Hematopoietic multipotent progenitor cell treated with erythropoietin and hydrocortisone succinate and interleukin-3 and kit ligand, for 4 days (in vitro differentiated cells): ENCODE results near the gene MEAF6.
A peak's percentile ranks its signal among the peaks of the same experiment; 100 is the strongest.

ENCODE experiments used
- DNase-seq: peaks from one replicate; pipeline ENCODE4 v3.0.0-alpha.2; 2015

The MEAF6 gene

DNA sequence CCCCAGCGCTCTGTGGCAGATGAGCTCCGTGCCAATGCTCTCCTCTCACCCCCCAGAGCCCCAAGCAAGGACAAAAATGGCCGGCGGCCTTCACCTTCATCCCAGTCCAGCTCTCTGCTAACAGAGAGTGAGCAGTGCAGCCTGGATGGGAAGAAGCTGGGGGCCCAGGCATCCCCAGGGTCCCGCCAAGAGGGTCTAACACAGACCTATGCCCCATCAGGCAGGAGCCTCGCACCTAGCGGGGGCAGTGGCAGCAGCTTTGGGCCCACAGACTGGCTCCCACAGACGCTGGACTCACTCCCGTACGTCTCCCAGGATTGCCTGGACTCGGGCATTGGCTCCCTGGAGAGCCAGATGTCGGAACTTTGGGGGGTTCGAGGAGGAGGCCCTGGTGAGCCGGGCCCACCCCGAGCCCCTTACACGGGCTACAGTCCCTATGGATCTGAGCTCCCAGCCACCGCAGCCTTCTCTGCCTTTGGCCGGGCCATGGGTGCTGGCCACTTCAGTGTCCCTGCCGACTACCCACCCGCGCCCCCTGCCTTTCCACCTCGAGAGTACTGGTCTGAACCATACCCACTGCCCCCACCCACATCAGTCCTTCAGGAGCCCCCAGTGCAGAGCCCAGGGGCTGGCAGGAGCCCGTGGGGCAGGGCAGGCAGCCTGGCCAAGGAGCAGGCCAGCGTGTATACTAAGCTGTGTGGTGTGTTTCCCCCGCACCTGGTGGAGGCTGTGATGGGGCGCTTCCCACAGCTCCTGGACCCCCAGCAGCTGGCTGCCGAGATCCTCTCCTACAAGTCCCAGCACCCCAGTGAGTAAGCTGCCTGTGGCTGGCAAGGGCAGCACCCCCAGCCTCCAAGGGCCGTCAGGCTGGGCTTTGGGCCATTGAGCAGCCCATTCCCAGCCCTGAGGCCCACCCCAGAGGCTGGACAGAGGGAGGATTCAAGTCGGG, 31.5 kb downstream of the MEAF6 start:
- DNase-seq, result no peak

DNA sequence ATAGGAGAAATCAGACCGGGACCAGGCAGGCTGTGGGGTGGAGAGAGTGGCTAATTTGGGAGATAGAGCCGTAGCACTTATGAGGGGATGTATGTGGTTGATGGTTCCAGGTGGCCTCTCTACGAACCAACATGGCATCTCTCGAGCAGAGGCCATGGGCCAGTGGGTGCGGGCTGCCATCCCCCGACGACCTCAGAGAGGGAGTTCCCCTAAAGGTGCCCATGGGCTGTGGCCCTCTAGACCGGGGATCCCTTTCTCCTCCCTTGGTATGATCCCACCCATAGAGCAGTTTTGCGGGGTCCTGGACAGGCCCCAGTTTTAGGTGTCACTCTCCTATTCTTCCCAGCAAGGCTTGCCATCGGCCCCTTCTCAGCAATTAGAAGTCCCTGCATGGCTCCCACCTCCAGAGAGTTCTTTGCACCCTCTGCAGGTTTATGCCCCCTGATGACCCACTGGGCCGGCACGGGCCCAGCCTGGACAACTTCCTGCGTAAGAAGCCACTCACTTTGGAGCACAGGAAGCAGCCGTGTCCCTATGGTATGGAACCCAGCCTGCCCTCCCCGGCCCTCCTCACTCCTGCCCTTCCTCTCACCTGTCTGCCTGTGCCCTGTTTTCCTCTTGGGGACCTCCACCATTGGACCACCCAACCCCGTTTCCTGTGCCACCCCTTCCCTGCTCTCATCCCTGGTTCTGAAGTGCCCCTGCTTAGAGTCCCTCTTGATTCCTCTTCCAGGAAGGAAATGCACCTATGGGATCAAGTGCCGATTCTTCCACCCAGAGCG, 32.4 kb downstream of the MEAF6 start:
- no peak for DNase-seq

DNA sequence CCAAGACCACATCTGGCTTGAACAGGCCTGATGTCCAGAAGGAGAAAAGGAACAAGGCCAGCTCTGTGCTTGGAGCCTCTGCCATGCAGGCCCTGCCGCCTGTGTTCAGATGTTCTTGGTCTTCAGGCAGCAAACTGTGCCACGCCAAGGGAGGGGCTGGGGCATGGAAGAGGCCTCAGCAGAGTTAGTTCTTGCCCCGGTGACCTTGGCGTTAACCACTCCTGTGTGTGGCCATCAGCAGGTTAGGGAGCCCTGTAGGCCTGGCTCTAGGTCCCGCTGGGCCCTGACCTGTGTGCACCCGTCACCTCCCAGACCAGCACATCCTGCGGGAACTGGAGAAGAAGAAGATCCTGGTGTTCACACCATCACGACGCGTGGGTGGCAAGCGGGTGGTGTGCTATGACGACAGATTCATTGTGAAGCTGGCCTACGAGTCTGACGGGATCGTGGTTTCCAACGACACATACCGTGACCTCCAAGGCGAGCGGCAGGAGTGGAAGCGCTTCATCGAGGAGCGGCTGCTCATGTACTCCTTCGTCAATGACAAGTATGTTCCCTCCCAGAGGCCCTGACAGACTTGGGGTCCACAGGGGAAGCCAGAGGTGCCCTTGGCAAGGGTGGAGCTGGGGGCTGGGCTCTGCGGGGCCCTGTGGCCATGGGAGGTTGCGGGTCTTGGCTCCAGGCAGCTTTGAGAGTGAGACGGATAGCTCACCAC, 33.1 kb downstream of the MEAF6 start:
- DNase-seq, result peak; percentile 32

DNA sequence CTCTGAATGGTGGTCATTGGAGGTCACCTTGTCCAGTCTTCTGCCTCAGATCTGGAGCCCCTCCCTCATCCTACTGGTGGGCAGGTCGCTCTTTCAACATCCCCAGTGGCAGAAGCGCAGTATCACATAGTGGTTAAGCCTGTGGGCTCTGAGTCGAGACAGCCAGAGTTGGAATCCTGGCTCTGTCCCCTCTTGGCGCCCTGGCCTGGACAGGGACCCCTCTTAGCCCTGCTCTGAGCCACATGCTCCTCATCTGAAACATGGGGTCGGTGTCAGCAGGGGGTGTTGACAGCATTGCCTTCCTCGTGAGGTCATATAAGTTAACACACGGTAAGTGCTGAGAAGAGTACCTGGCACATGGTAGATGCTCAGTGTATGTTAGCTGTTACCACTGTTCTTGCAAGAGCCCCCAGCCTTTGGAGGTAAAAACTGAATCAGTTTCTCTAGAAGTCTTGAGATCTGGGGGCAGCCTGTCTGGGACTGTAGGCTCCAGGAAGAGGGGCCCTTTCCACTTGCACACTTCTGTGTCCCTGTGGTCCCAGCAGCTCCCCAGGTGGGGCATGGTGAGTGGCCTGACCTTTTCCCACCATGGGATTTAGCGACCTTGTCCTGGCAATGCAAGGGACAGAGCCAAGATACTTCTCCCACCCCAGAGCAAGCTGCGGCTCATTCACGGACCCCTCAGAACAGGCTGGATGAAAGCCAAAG, 33.8 kb downstream of the MEAF6 start:
- no peak for DNase-seq

DNA sequence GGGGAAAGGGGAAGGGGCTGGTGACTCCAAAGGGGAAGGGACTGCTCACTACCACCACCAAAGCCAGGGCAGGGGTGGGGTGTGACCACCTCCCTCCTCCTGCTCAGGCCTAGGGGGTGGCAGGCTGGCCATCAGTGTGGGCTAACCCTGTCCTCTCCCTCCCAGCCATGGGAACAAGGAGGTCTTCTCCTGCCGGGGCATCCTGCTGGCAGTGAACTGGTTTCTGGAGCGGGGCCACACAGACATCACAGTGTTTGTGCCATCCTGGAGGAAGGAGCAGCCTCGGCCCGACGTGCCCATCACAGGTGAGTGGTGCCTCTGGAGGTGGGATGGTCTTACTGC, 34.5 kb downstream of the MEAF6 start:
- DNase-seq, result no peak

DNA sequence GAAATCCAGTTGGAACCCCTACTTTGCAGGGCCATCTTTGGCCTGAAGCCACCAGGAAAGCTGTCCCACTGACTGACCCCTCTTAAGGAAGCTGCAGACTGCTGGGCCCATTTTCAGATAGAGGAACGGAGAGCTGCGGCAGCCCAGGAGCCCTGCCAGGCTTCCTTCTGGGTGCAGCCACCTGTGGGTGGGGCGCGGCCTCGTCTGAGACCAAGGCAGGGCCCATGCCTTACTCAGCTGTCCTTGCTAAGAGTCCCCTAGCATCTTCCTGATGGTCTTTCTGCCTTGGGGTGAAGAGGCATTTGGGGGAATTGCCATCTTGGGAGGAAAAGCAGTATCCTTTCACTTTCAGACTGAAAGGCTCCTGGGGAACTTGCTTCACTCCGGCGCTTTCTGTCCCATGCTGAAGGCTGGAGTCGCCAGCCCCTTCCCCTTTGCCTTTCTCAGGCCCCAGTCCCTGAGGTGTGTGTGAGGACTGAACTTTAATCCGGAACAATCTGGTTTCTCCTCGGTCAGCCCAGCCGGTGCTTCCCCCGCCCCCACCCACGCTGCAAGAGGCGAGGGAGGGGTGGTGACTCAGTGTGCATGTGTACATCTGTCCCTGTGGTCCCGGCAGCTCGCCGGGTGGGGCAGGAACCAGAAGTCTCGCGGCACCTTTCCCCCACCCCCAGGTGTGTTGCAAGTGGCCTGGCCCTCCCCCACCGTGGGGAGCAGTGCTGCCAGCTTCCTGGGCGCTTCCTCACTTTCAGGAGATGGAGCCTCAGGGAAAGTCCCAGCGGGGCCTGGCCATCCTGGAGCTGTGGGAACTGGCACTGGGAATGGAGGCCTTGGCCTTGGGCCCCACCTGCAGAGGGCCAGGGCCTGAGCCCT, 35.1 kb downstream of the MEAF6 start:
- peak; percentile 91 for DNase-seq

DNA sequence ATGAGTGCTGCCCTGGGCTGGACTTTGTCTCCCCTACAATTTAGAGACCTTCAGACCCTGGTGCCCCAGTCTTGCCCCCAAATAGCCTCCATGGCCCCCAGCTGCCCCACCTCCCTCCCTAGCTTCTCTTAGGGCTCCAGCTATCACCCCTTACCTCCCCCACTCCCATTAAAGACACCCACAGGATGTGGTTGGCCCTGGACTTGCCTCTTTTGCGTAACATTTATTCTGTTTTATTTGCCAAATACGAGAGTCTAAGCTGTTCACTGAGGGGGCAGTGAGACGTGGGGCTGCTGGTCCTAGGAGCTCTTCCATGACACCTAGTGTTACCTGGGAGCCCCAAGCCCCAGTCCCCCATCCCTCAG, 35.7 kb downstream of the MEAF6 start:
- peak; percentile 78 for DNase-seq

DNA sequence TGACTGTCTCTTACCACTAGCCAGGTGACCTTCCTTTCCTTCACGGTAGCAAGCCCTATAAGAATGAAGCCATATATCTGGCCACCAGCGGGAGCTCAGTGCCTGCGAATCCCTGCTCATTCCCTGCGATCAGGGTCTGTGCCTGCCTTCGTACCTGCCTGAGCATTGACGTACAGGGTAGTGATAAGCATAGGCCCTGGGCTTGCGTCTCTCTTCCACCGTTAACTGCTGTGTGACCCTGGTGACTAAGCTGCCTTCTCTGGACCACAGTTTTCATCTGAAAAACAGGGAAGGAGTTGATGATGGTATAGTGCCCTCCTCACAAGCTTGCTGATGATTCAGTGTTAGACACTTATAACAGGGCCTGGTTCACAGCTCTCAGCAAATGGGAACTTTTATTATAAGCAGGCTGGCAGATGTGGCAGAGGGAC, 36.1 kb downstream of the MEAF6 start:
- peak; percentile 49 for DNase-seq

DNA sequence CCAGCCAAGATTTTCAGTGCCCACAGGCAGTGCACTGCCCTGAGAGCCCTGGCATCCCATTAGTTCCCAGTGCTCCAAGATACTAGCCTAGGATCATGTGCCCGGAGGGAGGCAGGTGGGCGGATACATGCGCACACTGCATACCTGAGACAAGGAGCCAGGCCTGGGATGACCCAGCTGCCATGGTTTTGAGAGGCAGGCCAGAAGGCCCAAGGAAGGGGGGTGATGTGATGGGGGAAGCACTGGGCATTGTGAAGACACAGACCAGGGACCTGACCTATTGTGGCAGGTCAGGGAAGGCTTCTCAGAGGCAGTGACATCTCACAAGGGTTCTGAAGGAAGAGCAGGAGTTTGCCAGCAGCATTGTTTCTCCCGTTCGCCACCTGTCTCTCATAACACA, 36.6 kb downstream of the MEAF6 start:
- DNase-seq, result no peak

DNA sequence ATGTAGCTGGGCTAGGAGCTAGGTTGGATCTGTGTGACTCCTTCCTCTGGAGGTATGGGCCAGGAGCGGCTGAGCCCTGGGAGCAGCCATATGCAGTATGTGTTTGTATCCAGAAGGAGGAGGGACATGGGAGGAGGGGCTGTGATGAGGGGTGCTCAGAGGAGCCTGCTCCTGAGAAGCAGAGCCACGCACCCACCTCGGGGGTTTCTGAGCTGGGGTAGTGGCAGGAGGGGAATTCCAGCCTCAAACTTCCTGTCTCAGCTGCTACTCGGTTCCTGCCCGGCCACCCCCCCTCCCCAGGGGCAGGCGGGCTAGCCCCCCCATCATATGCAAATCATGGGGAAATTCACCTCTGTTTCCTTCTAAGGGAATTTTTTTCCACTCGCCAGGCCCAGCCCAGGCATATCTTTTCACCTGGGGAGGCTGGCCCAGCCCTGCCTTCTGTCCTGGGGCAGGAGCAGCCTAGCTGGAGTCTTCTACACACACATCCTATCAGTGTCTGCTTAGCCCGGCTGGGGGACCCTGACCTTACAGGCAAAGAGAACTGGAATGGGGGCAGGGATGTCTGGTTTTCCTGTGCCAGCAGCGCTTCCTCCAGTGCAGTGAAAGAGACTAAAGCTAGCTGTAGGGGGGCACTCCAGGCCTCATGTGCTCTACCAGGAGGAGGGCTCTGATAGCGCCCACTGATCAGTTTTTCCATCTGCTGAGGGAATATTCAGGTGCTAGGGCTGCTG, 37.2 kb downstream of the MEAF6 start:
- peak; percentile 50 for DNase-seq

DNA sequence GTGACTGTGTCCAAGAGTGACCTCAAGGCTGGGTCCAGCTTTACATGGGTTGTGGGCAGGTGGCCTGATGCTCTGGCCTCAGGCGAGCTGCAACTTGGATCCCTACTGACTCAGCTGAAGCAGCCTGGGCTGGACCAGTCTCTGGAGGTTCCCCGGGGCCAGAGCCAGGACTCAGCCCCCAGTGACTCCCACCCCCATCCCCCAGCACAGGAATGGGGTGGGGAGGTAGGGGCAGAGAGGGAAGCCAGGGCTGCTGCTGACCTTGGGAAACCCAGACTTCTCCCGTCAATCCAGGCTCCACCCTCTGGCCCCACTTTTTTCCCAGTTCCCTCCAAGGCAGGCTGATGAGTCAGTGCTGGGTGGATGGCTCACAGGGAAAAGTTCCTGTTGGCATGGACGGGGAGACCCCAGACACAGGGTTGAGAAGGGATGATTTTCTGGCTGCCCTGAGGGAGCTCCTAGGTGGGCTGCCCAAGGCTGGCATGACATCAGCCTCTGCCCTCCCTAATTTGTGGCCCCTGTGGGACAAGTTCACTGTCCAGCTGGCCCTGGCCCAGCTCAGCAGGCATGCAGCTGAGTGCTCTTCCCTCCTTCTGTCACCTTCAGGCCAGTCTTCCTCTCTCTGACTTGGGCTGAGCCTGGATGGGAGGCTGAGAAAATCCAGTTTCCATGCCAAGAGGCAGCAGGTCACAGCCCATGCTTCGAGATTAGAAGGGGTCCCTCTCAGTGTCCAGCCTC, 37.9 kb downstream of the MEAF6 start:
- no peak for DNase-seq

DNA sequence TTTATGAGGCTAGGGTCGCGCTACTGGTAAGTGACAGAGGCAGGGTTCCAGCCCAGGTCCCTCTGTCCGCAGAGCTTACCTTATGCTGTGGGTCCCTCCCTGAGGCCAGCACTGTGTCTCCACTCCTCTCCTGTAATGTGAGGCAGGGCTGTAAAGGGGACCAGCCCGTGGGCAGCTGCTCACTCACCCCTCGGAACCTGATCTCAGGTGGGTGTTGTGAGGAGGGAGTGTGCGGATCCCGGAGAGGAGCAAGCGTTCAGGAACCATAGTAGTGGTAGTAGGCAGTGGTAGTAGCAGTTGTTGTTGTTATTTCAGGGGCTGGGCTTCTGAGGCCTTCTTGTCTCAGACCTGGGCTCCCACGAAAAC, 38.5 kb downstream of the MEAF6 start:
- DNase-seq, result no peak

DNA sequence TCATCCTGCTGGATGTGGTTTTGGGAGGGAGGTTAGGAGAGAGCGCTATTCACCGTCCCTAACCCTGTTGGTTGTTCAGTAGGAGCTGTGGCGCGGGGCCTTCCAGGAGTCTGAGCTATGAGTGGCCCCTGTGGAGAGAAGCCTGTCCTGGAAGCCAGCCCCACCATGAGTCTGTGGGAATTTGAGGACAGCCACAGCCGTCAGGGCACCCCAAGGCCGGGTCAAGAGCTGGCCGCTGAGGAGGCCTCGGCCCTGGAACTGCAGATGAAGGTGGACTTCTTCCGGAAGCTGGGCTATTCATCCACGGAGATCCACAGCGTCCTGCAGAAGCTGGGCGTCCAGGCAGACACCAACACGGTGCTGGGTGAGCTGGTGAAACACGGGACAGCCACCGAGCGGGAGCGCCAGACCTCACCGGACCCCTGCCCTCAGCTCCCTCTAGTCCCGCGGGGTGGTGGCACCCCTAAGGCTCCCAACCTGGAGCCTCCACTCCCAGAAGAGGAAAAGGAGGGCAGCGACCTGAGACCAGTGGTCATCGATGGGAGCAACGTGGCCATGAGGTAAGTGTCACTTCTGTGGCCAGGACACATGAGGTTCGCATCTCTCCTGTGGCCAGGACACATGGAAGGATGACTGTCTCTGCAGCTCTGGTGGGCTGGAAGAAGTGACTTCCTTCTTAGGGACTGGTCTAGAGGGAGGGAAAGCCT, 39.0 kb downstream of the MEAF6 start:
- no peak for DNase-seq

DNA sequence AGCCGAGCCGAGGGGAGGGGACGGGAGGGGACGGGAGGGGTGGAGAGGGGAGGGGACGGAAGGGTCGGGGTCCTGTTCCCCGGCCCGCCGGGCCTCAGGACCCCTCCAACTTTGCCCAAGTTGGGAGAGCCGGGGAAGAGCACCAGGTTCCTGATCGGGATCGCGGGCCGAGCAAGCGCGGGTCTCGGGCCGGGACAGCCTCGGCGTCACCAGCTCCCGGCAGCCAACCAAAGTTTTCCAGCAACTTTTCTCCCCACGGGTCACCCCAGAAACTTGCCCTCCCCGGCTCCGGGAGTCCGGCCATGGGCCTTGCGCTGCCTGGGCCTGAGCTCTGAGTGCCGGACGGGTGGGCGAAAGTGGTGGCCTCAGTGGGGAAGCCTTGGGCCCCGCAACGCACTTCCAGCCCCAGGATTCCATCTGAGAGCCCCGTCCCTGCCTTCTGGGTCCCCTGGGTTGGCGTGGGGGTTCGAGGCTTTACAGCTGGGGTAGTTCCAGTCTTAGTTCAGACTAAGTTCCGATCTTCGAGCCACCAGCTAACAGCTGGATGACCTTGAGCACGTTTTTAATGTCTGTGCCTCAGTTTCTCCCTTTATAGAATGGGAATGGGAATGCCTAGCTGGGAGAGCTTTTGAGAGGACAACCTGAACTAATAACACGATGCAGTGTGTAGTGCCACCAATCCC, 39.7 kb downstream of the MEAF6 start:
- peak; percentile 40 for DNase-seq

DNA sequence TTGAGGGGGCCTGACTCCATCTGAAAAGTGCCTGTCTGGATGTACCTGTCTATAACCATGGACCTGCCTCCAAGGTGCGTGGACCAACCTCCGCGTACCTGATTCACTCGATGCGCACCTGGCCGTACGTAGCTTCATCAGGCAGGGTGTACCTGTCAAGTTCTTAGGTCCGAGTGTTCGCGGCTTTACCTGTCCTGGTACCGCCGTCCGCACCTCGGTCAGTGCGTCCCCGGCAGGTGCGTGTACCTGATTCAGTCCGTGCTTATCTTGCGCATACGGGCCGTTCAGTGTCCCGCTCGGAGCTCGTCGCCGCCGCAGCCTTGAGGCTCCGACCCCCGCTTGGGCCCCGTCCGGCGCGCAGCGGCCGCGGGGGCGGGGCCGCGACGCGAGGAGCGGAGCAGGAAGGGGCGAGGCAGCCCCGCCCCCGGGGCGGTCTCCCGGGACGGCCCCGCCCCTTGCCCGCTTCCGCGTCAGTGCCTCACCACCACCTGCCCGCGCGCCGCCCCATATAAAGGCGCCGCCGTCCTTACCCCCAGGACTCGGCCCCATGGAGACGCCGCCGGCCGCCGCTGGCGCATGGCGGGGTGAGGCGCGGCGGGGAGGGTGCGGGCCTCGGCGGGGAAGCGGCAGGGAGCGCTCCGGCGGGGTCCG, 40.4 kb downstream of the MEAF6 start, which contains the start of gene ZC3H12A:
Gene ZC3H12A (plus strand): TSS at position 535 of the 651 bp plus-strand sequence. CDS start 917 bp downstream, outside the sequence.
- DNase-seq, result peak; percentile 96

DNA sequence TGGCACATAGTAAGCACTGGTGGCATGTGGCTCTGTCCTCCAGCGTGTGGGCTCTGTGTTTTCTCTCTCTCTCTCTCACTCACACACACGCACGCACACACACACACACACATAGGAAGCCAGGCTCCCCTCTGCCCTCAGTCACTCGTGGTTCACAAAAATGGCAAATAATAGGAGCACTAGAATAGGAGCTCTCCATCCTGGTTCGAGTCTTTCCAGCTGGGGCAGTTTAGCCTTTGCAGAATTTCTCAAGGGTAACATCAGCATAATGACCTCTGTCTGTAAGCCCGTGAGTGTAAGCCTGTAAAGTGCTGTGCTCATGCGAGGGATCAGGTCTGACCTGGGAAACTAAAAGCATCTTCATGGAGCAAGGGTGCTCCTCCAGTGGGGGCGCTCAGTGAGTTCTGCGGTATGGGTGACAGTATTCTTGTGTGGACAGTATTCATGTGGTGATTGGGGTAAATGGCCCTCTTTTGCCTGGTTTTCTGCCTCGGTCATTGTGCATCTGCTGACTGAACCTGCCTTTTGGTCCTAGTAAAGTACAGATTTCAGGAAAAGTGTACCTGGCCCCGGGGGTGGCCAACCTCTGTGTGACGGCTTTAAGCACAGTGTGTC, 41.0 kb downstream of the MEAF6 start:
- peak; percentile 56 for DNase-seq

DNA sequence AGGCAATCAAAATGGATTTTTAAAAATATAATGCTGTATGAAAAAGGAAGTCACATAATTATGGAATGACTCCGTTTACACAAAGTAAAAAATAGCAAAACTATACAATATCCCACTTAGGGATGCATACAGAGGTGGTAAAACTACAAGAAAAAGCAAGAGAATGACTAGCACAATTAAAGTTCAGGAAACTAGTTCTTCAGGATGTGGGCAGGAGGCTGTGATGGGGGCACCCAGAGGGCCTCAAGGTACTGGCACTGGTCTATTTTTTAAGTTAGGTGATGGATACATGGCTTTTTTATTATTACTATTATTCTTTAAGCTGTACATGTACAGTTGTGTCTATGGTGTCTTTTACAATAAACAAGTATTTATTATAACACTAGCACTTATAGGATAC, 41.6 kb downstream of the MEAF6 start:
- peak; percentile 28 for DNase-seq

DNA sequence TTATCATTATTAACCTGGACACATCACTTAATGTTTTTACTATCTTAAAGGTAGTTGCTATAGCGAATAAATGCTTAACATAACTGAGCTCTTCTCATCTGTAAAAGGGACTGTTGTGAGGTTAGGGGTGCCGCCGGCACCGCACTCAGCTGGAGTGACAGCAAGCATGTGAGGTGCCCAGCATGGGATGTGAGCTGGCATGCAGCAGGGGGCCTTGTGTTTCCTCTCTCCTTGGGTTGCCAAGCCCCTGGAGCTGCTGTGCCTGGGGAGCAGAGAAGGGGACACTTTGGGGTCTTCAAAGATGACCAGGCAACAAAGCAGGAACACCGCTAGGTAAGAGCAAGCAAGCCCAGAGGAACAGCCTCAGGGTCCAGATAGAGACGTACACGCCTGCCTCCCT, 42.3 kb downstream of the MEAF6 start:
- peak; percentile 29 for DNase-seq
